ENCODE data around the gene ZBTB7C.

Gene ZBTB7C

GRCh38 chr18:47981830-47982229 is 427.4 kb downstream of the ZBTB7C start:
- FAIRE-seq = no peak
- no peak for TF ChIP-seq POLR2AphosphoS5 (IDR thresholded peaks at IDR 0.05; ENCODE audit: low read depth, low read length)
- TF ChIP-seq POU2F2 (IDR thresholded peaks at IDR 0.05; ENCODE audit: low read depth, low read length) = no peak
- TF ChIP-seq POLR2A (IDR thresholded peaks at IDR 0.05; ENCODE audit: low read depth, low read length) = no peak
- no peak for TF ChIP-seq TAF1 (IDR thresholded peaks at IDR 0.05; ENCODE audit: low read depth, low read length)
- TF ChIP-seq SPI1 (IDR thresholded peaks at IDR 0.05; ENCODE audit: low read depth, low read length) = no peak

GRCh38 chr18:47981320-47981719 is 427.9 kb downstream of the ZBTB7C start:
- TF ChIP-seq POLR2AphosphoS5 (IDR thresholded peaks at IDR 0.05; ENCODE audit: low read depth, low read length) = no peak
- TF ChIP-seq POU2F2 (IDR thresholded peaks at IDR 0.05; ENCODE audit: low read depth, low read length) = no peak
- no peak for TF ChIP-seq TAF1 (IDR thresholded peaks at IDR 0.05; ENCODE audit: low read depth, low read length)
- TF ChIP-seq SPI1 (IDR thresholded peaks at IDR 0.05; ENCODE audit: low read depth, low read length) = no peak
- TF ChIP-seq POLR2A (IDR thresholded peaks at IDR 0.05; ENCODE audit: low read depth, low read length) = no peak
- TF ChIP-seq PAX5 (IDR thresholded peaks at IDR 0.05; ENCODE audit: insufficient read depth, low read length, severe bottlenecking) = no peak
- no peak for FAIRE-seq
- DNase-seq (ENCODE audit: insufficient read length, low spot score) = no peak

More at GRCh38 chr18:47981830-47982229, 427.4 kb downstream of the ZBTB7C start:
- no peak for DNase-seq (ENCODE audit: insufficient read length, low spot score)

- DNase-seq (ENCODE audit: insufficient read length, low spot score) (no peak), FAIRE-seq (no peak)
- TF ChIP-seq POLR2AphosphoS5 (IDR thresholded peaks at IDR 0.05; ENCODE audit: low read depth, low read length) (no peak), SPI1 (IDR thresholded peaks at IDR 0.05; ENCODE audit: low read depth, low read length) (no peak), PAX5 (IDR thresholded peaks at IDR 0.05; ENCODE audit: insufficient read depth, low read length, severe bottlenecking) (no peak), POU2F2 (IDR thresholded peaks at IDR 0.05; ENCODE audit: low read depth, low read length) (no peak)
These were observed 429.5 kb downstream of the ZBTB7C start for GRCh38 chr18:47979611-47980200.

- TF ChIP-seq POU2F2 (IDR thresholded peaks at IDR 0.05; ENCODE audit: low read depth, low read length) (no peak), POLR2A (IDR thresholded peaks at IDR 0.05; ENCODE audit: low read depth, low read length) (no peak), SPI1 (IDR thresholded peaks at IDR 0.05; ENCODE audit: low read depth, low read length) (no peak), POLR2AphosphoS5 (IDR thresholded peaks at IDR 0.05; ENCODE audit: low read depth, low read length) (no peak), PAX5 (IDR thresholded peaks at IDR 0.05; ENCODE audit: insufficient read depth, low read length, severe bottlenecking) (no peak), TAF1 (IDR thresholded peaks at IDR 0.05; ENCODE audit: low read depth, low read length) (no peak)
- FAIRE-seq (no peak), DNase-seq (ENCODE audit: insufficient read length, low spot score) (no peak)
These were observed 430.6 kb downstream of the ZBTB7C start for GRCh38 chr18:47978603-47979002.

GRCh38 chr18:47978141-47978540 is 431.0 kb downstream of the ZBTB7C start:
- no peak for TF ChIP-seq TAF1 (IDR thresholded peaks at IDR 0.05; ENCODE audit: low read depth, low read length)
- TF ChIP-seq POLR2A (IDR thresholded peaks at IDR 0.05; ENCODE audit: low read depth, low read length) = no peak
- no peak for TF ChIP-seq POLR2AphosphoS5 (IDR thresholded peaks at IDR 0.05; ENCODE audit: low read depth, low read length)
- no peak for TF ChIP-seq SPI1 (IDR thresholded peaks at IDR 0.05; ENCODE audit: low read depth, low read length)
- TF ChIP-seq PAX5 (IDR thresholded peaks at IDR 0.05; ENCODE audit: insufficient read depth, low read length, severe bottlenecking) = no peak
- no peak for TF ChIP-seq POU2F2 (IDR thresholded peaks at IDR 0.05; ENCODE audit: low read depth, low read length)
- no peak for FAIRE-seq
- no peak for DNase-seq (ENCODE audit: insufficient read length, low spot score)

All from GM12891 (cell line).